H9 (cell line): ENCODE results near the gene DLG2. TPM values are rescaled to one million over a fixed set of nuclear protein-coding genes. Genes with fewer than 3 reads are reported as not detected.

Experiments
- DNase-seq: peaks from one replicate; pipeline ENCODE4 v3.0.0-alpha.2; 2017
- H2AFZ ChIP-seq: one replicate; pipeline ENCODE4 v1.6.1; 2013; ENCODE audit warnings: mild to moderate bottlenecking, low read length, control low read depth, moderate library complexity
- H2AK5ac ChIP-seq: 2 replicates; pipeline ENCODE4 v1.6.1; 2013; ENCODE audit warnings: low read length, control low read depth, mixed read lengths; ENCODE audit not compliant: insufficient read length
- H2BK120ac ChIP-seq: one replicate; pipeline ENCODE4 v1.6.1; 2013; ENCODE audit warnings: low read depth, mild to moderate bottlenecking, low read length, control low read depth, inconsistent platforms; ENCODE audit not compliant: poor library complexity, severe bottlenecking
- H2BK12ac ChIP-seq: 2 replicates; pipeline ENCODE4 v1.6.1; 2013; ENCODE audit warnings: low read length, control low read depth, mixed read lengths, low read depth; ENCODE audit not compliant: insufficient read length
- H2BK15ac ChIP-seq: 2 replicates; pipeline ENCODE4 v1.6.1; 2013; ENCODE audit warnings: low read depth, low read length, control low read depth
- H2BK20ac ChIP-seq: one replicate; pipeline ENCODE4 v1.6.1; 2013; ENCODE audit warnings: low read depth, mild to moderate bottlenecking, low read length, control low read depth, inconsistent platforms; ENCODE audit not compliant: poor library complexity, severe bottlenecking
- H2BK5ac ChIP-seq: 2 replicates; pipeline ENCODE4 v1.6.1; 2013; ENCODE audit warnings: low read length, control low read depth, mixed read lengths; ENCODE audit not compliant: insufficient read length
- H3K14ac ChIP-seq: 2 replicates; pipeline ENCODE4 v1.6.1; 2013; ENCODE audit warnings: low read length, control low read depth; ENCODE audit not compliant: insufficient read depth
- H3K18ac ChIP-seq: 2 replicates; pipeline ENCODE4 v1.6.1; 2013; ENCODE audit warnings: low read depth, mild to moderate bottlenecking, mixed read lengths, low read length, control low read depth; ENCODE audit not compliant: insufficient read length
- H3K23ac ChIP-seq: 2 replicates; pipeline ENCODE4 v1.6.1; 2013; ENCODE audit warnings: low read length, control low read depth, mixed read lengths, low read depth; ENCODE audit not compliant: insufficient read length
- H3K23me2 ChIP-seq: 2 replicates; pipeline ENCODE4 v1.6.1; 2013; ENCODE audit warnings: low read depth, mild to moderate bottlenecking, mixed read lengths, low read length, control low read depth; ENCODE audit not compliant: insufficient read length, poor library complexity, severe bottlenecking
- H3K27ac ChIP-seq: 2 replicates; pipeline ENCODE4 v1.5.1; 2013; ENCODE audit warnings: low read length, control low read depth, mixed read lengths, low read depth; ENCODE audit not compliant: insufficient read length
- H3K27me3 ChIP-seq: 2 replicates; pipeline ENCODE4 v1.6.1; 2013; ENCODE audit warnings: low read length, control low read depth, inconsistent platforms; ENCODE audit not compliant: insufficient read depth
- H3K4ac ChIP-seq: 2 replicates; pipeline ENCODE4 v1.6.1; 2013; ENCODE audit warnings: low read depth, mild to moderate bottlenecking, control low read depth, inconsistent platforms, low read length, moderate library complexity
- H3K4me1 ChIP-seq: 2 replicates; pipeline ENCODE4 v1.6.1; 2013; ENCODE audit warnings: low read length, control low read depth, inconsistent platforms; ENCODE audit not compliant: insufficient read depth
- H3K4me2 ChIP-seq: 2 replicates; pipeline ENCODE4 v1.6.1; 2013; ENCODE audit warnings: low read length, control low read depth, mixed read lengths; ENCODE audit not compliant: insufficient read length, insufficient read depth
- H3K56ac ChIP-seq: 2 replicates; pipeline ENCODE4 v1.6.1; 2013; ENCODE audit warnings: low read depth, mild to moderate bottlenecking, mixed read lengths, low read length, control low read depth; ENCODE audit not compliant: insufficient read length
- H3K79me1 ChIP-seq: 2 replicates; pipeline ENCODE4 v1.6.1; 2013; ENCODE audit warnings: low read depth, mild to moderate bottlenecking, moderate library complexity, low read length, control low read depth, inconsistent platforms; ENCODE audit not compliant: insufficient read depth, poor library complexity, severe bottlenecking
- H3K79me2 ChIP-seq: 2 replicates; pipeline ENCODE4 v1.6.1; 2013; ENCODE audit warnings: low read length, control low read depth, inconsistent platforms; ENCODE audit not compliant: insufficient read depth
- H3K9ac ChIP-seq: 2 replicates; pipeline ENCODE4 v1.6.1; 2013; ENCODE audit warnings: low read length, control low read depth, mixed read lengths; ENCODE audit not compliant: insufficient read length; ENCODE audit errors: extremely low read depth
- H3K9me3 ChIP-seq: one replicate; pipeline ENCODE4 v1.6.1; 2013; ENCODE audit warnings: low read depth, low read length, inconsistent platforms; ENCODE audit not compliant: control insufficient read depth
- H3T11ph ChIP-seq: one replicate; pipeline ENCODE4 v1.6.1; 2013; ENCODE audit warnings: mild to moderate bottlenecking, low read length, control low read depth, inconsistent platforms
- H4K20me1 ChIP-seq: one replicate; pipeline ENCODE4 v1.6.1; 2013; ENCODE audit not compliant: control insufficient read depth, insufficient read length, insufficient read depth
- H4K5ac ChIP-seq: 2 replicates; pipeline ENCODE4 v1.6.1; 2013; ENCODE audit warnings: low read depth, mild to moderate bottlenecking, mixed read lengths, low read length, control low read depth; ENCODE audit not compliant: insufficient read length
- H4K8ac ChIP-seq: replicated peaks from 2 replicates; pipeline ENCODE4 v1.6.1; 2013; ENCODE audit warnings: low read length, control low read depth, mixed read lengths, low read depth; ENCODE audit not compliant: insufficient read length
- H4K91ac ChIP-seq: 2 replicates; pipeline ENCODE4 v1.6.1; 2013; ENCODE audit warnings: low read depth, mild to moderate bottlenecking, moderate library complexity, mixed read lengths, low read length, control low read depth; ENCODE audit not compliant: insufficient read length
- H3K27ac Mint-ChIP-seq, 3 experiments: 2 replicates in 2 of 3; 3 replicates in 1 of 3; pipeline ENCODE4 v1.8.0; 2020 to 2021; ENCODE audit warnings: mixed read lengths in 3 of 3, mild to moderate bottlenecking in 1 of 3, moderate library complexity in 1 of 3
- H3K27me3 Mint-ChIP-seq: 2 replicates; pipeline ENCODE4 v1.8.0; 2021; ENCODE audit warnings: low read depth, mild to moderate bottlenecking, moderate library complexity, mixed read lengths
- H3K36me3 Mint-ChIP-seq, 3 experiments: 2 replicates in 2 of 3; 3 replicates in 1 of 3; pipeline ENCODE4 v1.8.0; 2020 to 2021; ENCODE audit warnings: low read depth in 3 of 3, mixed read lengths in 3 of 3; ENCODE audit not compliant: insufficient read depth in 1 of 3
- H3K4me1 Mint-ChIP-seq, 2 experiments: 2 replicates each; pipeline ENCODE4 v1.8.0; 2020; ENCODE audit warnings: mixed read lengths in 2 of 2
- H3K4me3 Mint-ChIP-seq, 2 experiments: 2 replicates in 1 of 2; 3 replicates in 1 of 2; pipeline ENCODE4 v1.8.0; 2020 to 2021; ENCODE audit warnings: mild to moderate bottlenecking in 2 of 2, mixed read lengths in 2 of 2, moderate library complexity in 1 of 2
- H3K9me3 Mint-ChIP-seq, 2 experiments: 2 replicates in 1 of 2; 3 replicates in 1 of 2; pipeline ENCODE4 v1.8.0; 2020; ENCODE audit warnings: mild to moderate bottlenecking in 2 of 2, mixed read lengths in 2 of 2, moderate library complexity in 1 of 2
- CTCF ChIP-seq: fragments of 200-600 bp; sonication (generic); conservative IDR thresholded peaks from 3 replicates; pipeline ENCODE4 v1.8.0; 2021; ENCODE audit warnings: antibody characterized with exemption, mild to moderate bottlenecking
- WGBS: extraction: QIAGEN DNeasy Blood & Tissue Kit; methylation state at CpG from one replicate; pipeline ENCODE4 v1.1.7; 2013; ENCODE audit warnings: missing lambda C conversion rate, low lambda C conversion rate, mixed read lengths; ENCODE audit not compliant: insufficient read length; ENCODE audit errors: extremely low coverage; 5-methylcytosine and 5-hydroxymethylcytosine counted together
- total RNA-seq: library from RNA; stranded (reverse); gene quantifications from 2 replicates; pipeline ENCODE4 v1.2.1, GENCODE V29; 2021

DLG2 gene
- total RNA-seq, 1 experiment from 2014 or later: 8.0 TPM

DNA sequence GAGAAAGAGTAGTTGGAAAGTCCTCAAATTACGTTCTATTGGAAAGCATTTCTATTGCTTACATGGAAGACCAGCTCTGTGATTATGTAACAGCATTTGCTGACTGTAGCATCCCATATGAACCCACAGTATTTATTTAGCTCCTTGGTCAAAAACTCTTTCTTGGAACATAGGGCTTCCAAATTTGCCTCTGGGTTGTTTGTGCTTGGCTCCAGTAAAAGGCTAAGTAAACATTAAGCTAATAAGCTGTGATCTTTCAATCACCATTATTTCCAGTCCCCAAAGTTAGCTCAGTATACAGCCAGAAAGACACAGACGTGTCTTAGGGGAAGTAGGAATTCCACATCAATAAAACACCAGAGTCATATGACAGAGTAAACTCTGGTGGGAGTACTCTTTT lies 668.8 kb downstream of the DLG2 start:
- TF ChIP-seq CTCF: no peak
- Histone ChIP-seq H3K27me3 (no peaks in the 10 kb centered on the region), H3K18ac (no peak overlapping the region), H2BK120ac (no peak overlapping the region), H2BK5ac (no peak overlapping the region), H3K27ac (no peak overlapping the region), H2AK5ac (no peak overlapping the region), H3K4ac (no peak overlapping the region), H2BK20ac (no peak overlapping the region), H4K20me1 (no peaks in the 10 kb centered on the region), H3K23me2 (no peaks in the 10 kb centered on the region), H3K9me3 (no peaks in the 10 kb centered on the region), H3K79me2 (no peaks in the 10 kb centered on the region), H2AFZ (no peak overlapping the region), H4K91ac (no peak overlapping the region), H4K8ac (no peak overlapping the region), H3K79me1 (no peaks in the 10 kb centered on the region), H2BK12ac (no peak overlapping the region), H3K56ac (no peak overlapping the region), H3T11ph (no peak overlapping the region), H4K5ac (no peak overlapping the region), H2BK15ac (no peak overlapping the region), H3K4me2 (no peak overlapping the region), H3K14ac (no peak overlapping the region), H3K4me1 (no peaks in the 10 kb centered on the region), H3K23ac (no peak overlapping the region), H3K9ac (no peak overlapping the region)
- Mint-ChIP-seq H3K27ac (no peak overlapping the region), H3K4me1 (peaks cover 0 to 6% of the 10 kb centered on the region in 2 experiments; a peak in 2 of 4 replicates), H3K27me3 (no peaks in the 10 kb centered on the region), H3K36me3 (no peaks in the 10 kb centered on the region), H3K9me3 (no peaks in the 10 kb centered on the region), H3K4me3 (no peak overlapping the region)
- no CpG with 5 or more reads among the region's 2 CpGs for WGBS
- DNase-seq: no peak
